PC-3 (cell line): ENCODE measurements around the gene SGCG. TPM values are rescaled to one million over a fixed set of nuclear protein-coding genes. Genes with fewer than 3 reads are reported as not detected.

Experiments
- ATAC-seq: fragments of 200-7000 bp; cut with Tn5 transposase; 2 replicates; pipeline ENCODE4 v1.9.1; 2020; ENCODE audit warnings: mild to moderate bottlenecking, moderate library complexity
- BruUV-seq: library from RNA; stranded (reverse); fragments of 400-500 nt; replicated peaks from 2 replicates; lab custom pipeline; 2021; lab: Mats Ljungman, UMichigan
- CTCF ChIA-PET: fragments of 300-600 bp; sonication (Branson Sonifier 250); formaldehyde crosslinking; loops from one replicate; lab custom pipeline; 2022; ENCODE audit warnings: antibody characterized with exemption; lab: Charles Lee
- POLR2A ChIA-PET: fragments of 300-600 bp; sonication (Branson Sonifier 250); formaldehyde crosslinking; loops from one replicate; lab custom pipeline; 2022; ENCODE audit warnings: antibody characterized with exemption; ENCODE audit not compliant: unreplicated experiment; lab: Charles Lee
- DNase-seq: peaks from one replicate; pipeline ENCODE4 v3.0.0-alpha.2; 2015
- H2AFZ ChIP-seq: fragments of 300-600 bp; sonication (generic); 2 replicates; pipeline ENCODE4 v1.6.0; 2016; ENCODE audit warnings: antibody characterized with exemption, low read length
- H3F3A ChIP-seq: fragments of 300-600 bp; sonication (generic); one replicate; pipeline ENCODE4 v1.6.0; 2017; ENCODE audit warnings: antibody characterized with exemption, low read length, control low read depth, mild to moderate bottlenecking; ENCODE audit not compliant: unreplicated experiment
- H3K27ac ChIP-seq: fragments of 300-600 bp; sonication (generic); 2 replicates; pipeline ENCODE4 v1.5.1; 2016; ENCODE audit warnings: mild to moderate bottlenecking, low read length
- H3K27me3 ChIP-seq: fragments of 300-600 bp; sonication (generic); 2 replicates; pipeline ENCODE4 v1.6.1; 2016; ENCODE audit warnings: low read length, mixed read lengths
- H3K36me3 ChIP-seq: fragments of 300-600 bp; sonication (generic); 2 replicates; pipeline ENCODE4 v1.6.1; 2016; ENCODE audit warnings: low read depth, mixed run types, low read length, mixed read lengths
- H3K4me1 ChIP-seq: fragments of 300-600 bp; sonication (generic); 2 replicates; pipeline ENCODE4 v1.5.1; 2016; ENCODE audit warnings: low read length; ENCODE audit not compliant: insufficient read depth
- H3K4me2 ChIP-seq: fragments of 300-600 bp; sonication (generic); 2 replicates; pipeline ENCODE4 v1.6.0; 2016; ENCODE audit warnings: low read length
- H3K4me3 ChIP-seq: fragments of 300-600 bp; sonication (generic); 2 replicates; pipeline ENCODE4 v1.5.1; 2016; ENCODE audit warnings: mild to moderate bottlenecking, low read length, mixed read lengths
- H3K79me2 ChIP-seq: fragments of 300-600 bp; sonication (generic); 2 replicates; pipeline ENCODE4 v1.6.1; 2017; ENCODE audit warnings: low read length, mixed read lengths
- H3K9ac ChIP-seq: fragments of 300-600 bp; sonication (generic); 2 replicates; pipeline ENCODE4 v1.6.0; 2016; ENCODE audit warnings: mild to moderate bottlenecking, low read length
- H3K9me2 ChIP-seq: fragments of 300-600 bp; sonication (generic); replicated peaks from 2 replicates; pipeline ENCODE4 v1.6.1; 2016; ENCODE audit warnings: mixed run types, low read length, mixed read lengths
- H3K9me3 ChIP-seq: fragments of 300-600 bp; sonication (generic); 2 replicates; pipeline ENCODE4 v1.6.1; 2016; ENCODE audit warnings: low read length, mixed read lengths
- H4K20me1 ChIP-seq: fragments of 300-600 bp; sonication (generic); 2 replicates; pipeline ENCODE4 v1.6.1; 2016; ENCODE audit warnings: low read length, mixed read lengths
- EZH2 ChIP-seq: fragments of 300-600 bp; sonication (generic); IDR thresholded peaks from one replicate; pipeline ENCODE4 v1.6.1; 2017; ENCODE audit warnings: antibody characterized with exemption, mild to moderate bottlenecking, low read length; ENCODE audit not compliant: unreplicated experiment
- EZH2phosphoT487 ChIP-seq: fragments of 300-600 bp; sonication (generic); IDR thresholded peaks from 2 replicates; pipeline ENCODE4 v1.6.1; 2018; ENCODE audit warnings: mild to moderate bottlenecking, antibody characterized with exemption, low read length, borderline replicate concordance
- intact Hi-C: fragments of 100-400 bp; cut with micrococcal nuclease; formaldehyde crosslinking; loops from 2 replicates; pipeline ENCODE4 v1.9.0; 2023
- total RNA-seq: library from RNA; depleted of rRNA; stranded (reverse); fragments of >200 nt; gene quantifications from 2 replicates; pipeline ENCODE4 v1.2.3, GENCODE V29; 2014
- TF ChIP-seq, protein P1 (sequence below): fragments of 300-600 bp; sonication (generic); conservative IDR thresholded peaks from 2 replicates; pipeline ENCODE4 v1.5.1; 2017; ENCODE audit warnings: antibody characterized with exemption, low read depth, mild to moderate bottlenecking, low read length

Gene SGCG
- total RNA-seq, 1 experiment from 2014 or later, result not detected

DNA sequence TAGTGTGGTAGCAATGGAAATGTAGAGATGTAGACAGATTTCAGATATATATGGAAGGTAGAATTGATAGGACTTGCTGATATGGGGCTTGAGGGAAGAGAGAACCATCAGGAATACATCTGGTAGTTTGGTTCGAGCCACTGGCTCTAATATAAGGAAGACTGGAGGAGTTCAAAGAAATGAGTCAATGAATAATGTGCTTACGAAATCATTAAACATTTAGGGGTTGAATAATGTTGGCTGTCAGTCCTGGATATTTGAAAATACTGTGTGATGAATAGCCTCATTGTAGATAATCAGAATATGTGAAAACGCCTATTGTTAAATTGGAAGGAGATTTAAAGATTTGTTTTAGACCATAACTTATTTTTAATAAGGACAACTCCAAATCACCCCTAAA is 21.6 kb downstream of the SGCG start:
- no peaks in the 10 kb centered on the region for H3K9me3 ChIP-seq
- peaks cover 52% of the 10 kb centered on the region for H3K27me3 ChIP-seq
- no peak overlapping the region for H3K9ac ChIP-seq
- H4K20me1 ChIP-seq, result no peaks in the 10 kb centered on the region
- no peak overlapping the region for H3K4me2 ChIP-seq
- intact Hi-C loops, result no loop called here
- TF ChIP-seq EZH2phosphoT487 (no peak), EZH2 (no peak)
- TF ChIP-seq, protein P1, sequence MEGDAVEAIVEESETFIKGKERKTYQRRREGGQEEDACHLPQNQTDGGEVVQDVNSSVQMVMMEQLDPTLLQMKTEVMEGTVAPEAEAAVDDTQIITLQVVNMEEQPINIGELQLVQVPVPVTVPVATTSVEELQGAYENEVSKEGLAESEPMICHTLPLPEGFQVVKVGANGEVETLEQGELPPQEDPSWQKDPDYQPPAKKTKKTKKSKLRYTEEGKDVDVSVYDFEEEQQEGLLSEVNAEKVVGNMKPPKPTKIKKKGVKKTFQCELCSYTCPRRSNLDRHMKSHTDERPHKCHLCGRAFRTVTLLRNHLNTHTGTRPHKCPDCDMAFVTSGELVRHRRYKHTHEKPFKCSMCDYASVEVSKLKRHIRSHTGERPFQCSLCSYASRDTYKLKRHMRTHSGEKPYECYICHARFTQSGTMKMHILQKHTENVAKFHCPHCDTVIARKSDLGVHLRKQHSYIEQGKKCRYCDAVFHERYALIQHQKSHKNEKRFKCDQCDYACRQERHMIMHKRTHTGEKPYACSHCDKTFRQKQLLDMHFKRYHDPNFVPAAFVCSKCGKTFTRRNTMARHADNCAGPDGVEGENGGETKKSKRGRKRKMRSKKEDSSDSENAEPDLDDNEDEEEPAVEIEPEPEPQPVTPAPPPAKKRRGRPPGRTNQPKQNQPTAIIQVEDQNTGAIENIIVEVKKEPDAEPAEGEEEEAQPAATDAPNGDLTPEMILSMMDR, result no peak
- no peaks in the 10 kb centered on the region for H3K79me2 ChIP-seq
- H3K4me3 ChIP-seq, result no peak overlapping the region
- no peaks in the 10 kb centered on the region for H3F3A ChIP-seq
- POLR2A ChIA-PET, result no interaction called here
- no peaks in the 10 kb centered on the region for H3K9me2 ChIP-seq
- H3K27ac ChIP-seq, result no peak overlapping the region
- no peak overlapping the region for H2AFZ ChIP-seq
- H3K4me1 ChIP-seq, result no peaks in the 10 kb centered on the region
- BruUV-seq, result no TSS peak
- CTCF ChIA-PET, result no interaction called here
- ATAC-seq (no peak), DNase-seq (no peak)
- H3K36me3 ChIP-seq, result no peaks in the 10 kb centered on the region

DNA sequence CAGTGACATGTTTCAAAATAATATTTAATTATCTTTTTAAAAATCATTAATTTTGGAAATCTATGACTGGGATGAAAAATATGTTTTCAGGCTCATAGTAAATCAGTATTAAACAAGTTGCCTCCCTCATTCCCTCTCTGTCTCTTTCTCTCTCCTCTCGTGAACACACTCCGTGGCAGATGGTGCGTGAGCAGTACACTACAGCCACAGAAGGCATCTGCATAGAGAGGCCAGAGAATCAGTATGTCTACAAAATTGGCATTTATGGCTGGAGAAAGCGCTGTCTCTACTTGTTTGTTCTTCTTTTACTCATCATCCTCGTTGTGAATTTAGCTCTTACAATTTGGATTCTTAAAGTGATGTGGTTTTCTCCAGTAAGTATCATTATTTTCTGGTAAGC is 22.7 kb downstream of the SGCG start:
- POLR2A ChIA-PET, result no interaction called here
- H3K4me2 ChIP-seq, result no peak overlapping the region
- H3K9me2 ChIP-seq, result no peaks in the 10 kb centered on the region
- H2AFZ ChIP-seq, result no peak overlapping the region
- peaks cover 44% of the 10 kb centered on the region for H3K27me3 ChIP-seq
- BruUV-seq, result no TSS peak
- no peak for ATAC-seq
- no peaks in the 10 kb centered on the region for H4K20me1 ChIP-seq
- H3K9me3 ChIP-seq, result no peaks in the 10 kb centered on the region
- H3F3A ChIP-seq, result no peaks in the 10 kb centered on the region
- no peak overlapping the region for H3K4me3 ChIP-seq
- H3K4me1 ChIP-seq, result no peaks in the 10 kb centered on the region
- H3K36me3 ChIP-seq, result no peaks in the 10 kb centered on the region
- no peak for DNase-seq
- TF ChIP-seq EZH2, result no peak
- TF ChIP-seq, protein P1, result no peak
- TF ChIP-seq EZH2phosphoT487, result no peak
- H3K27ac ChIP-seq, result no peak overlapping the region
- CTCF ChIA-PET, result no interaction called here
- intact Hi-C loops, result no loop called here
- no peaks in the 10 kb centered on the region for H3K79me2 ChIP-seq
- no peak overlapping the region for H3K9ac ChIP-seq

DNA sequence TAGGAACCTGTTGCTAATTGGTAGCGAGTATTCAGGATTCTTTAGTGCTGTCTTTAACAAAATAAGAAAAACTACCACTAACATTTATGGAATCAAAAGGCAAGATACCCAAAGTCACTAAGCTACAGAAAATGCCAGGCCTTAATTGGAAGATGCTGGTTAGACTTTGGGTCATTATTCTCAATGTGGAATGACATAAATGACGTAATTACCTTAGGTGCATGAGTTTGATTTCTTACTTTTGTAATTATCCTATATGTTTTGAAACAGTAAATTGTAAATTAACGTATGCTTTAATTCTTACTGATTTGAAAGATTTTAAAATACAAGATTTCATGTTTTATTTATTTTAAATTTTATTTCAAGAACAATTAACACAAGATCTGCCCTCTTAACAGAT is 25.0 kb downstream of the SGCG start:
- Histone ChIP-seq H3K9me3 (no peaks in the 10 kb centered on the region), H3K27ac (no peak overlapping the region), H3K4me1 (no peaks in the 10 kb centered on the region), H2AFZ (no peak overlapping the region), H3K4me3 (no peak overlapping the region), H3K27me3 (peaks cover 28% of the 10 kb centered on the region), H3K36me3 (no peaks in the 10 kb centered on the region), H3K4me2 (no peak overlapping the region), H3K79me2 (no peaks in the 10 kb centered on the region), H4K20me1 (no peaks in the 10 kb centered on the region), H3K9ac (no peak overlapping the region), H3K9me2 (no peaks in the 10 kb centered on the region), H3F3A (no peaks in the 10 kb centered on the region)
- no peak for DNase-seq
- BruUV-seq, result no TSS peak
- TF ChIP-seq EZH2 (no peak), EZH2phosphoT487 (no peak)
- TF ChIP-seq, protein P1, result no peak
- no peak for ATAC-seq
- POLR2A ChIA-PET, result no interaction called here
- intact Hi-C loops, result no loop called here
- CTCF ChIA-PET, result no interaction called here
